HG03571 (cell line): ENCODE data around the gene INMT.
"Not testable (repeated sequence)": the region's sequence is repeated elsewhere in the genome, so short reads cannot be mapped to it uniquely, and the experiment has no call there.

Experiments
- ATAC-seq: cut with Tn5 transposase; IDR thresholded peaks from one replicate; pipeline ENCODE4 v1.9.1; 2021; ENCODE audit not compliant: unreplicated experiment

INMT gene

DNA sequence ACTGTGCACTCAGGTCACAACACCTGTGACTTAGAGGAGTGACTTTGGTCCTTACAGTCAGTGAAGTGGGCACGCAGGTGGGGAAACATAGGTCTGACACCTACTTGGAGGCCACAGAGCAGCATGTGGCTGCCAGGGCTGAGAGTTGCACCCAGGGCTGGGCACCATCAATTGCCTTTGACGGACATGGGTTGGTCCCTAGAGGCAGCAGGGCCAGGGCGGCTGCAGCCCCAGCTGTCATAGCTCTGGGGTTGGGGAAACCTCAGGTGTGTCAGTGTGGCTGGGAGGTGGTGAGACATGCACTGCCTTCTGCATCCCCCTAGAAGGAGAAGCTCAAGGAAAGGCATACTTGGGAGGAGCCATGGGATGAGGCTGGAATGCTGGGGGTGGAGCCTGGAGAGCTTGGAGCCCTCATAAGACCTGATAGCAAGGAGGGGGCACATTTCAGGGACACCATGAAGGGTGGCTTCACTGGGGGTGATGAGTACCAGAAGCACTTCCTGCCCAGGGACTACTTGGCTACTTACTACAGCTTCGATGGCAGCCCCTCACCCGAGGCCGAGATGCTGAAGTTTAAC is at the start of gene INMT:
INMT (plus strand) TSS at position 440 of the 578 bp plus-strand sequence; CDS start at position 456, 16 bp downstream.
- no peak for ATAC-seq

DNA sequence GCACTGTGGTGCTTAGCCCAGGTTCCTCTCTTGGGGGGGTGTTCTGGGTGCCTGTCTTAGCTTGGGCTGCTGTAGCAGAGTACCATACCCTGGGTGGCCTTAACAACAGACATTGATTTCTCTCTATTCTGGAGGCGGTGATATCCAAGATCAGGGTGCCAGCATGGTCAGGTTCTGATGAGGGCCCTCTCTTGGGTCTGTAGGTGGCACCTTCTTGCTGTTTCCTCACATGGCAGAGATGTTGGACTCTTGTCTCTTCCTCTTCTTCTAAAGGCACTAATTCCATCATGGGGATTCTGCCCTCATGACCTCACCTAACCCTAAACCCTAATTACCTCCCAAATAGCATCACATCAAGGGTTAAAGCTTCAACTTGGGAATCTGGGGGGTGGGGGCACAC is 49.7 kb upstream of the INMT start:
- no peak for ATAC-seq

DNA sequence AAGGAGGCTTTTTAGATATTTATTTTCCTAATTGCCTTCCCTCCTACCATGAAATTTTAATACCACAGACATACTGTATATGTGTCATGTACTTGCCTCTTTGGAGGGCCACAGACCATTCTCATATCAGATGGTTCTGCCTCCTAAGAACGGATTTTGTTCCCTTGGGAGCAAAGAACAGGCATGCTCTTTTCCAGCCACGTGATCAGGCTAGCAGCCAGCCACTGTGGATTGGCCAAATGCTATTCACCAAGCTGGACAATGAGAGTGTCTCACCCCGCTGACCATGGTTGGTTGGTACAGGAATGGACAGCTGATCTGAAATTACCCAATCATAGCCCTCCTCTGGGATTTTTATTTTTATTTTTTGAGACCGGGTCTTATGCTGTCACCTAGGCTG is 48.2 kb upstream of the INMT start:
- no peak for ATAC-seq

DNA sequence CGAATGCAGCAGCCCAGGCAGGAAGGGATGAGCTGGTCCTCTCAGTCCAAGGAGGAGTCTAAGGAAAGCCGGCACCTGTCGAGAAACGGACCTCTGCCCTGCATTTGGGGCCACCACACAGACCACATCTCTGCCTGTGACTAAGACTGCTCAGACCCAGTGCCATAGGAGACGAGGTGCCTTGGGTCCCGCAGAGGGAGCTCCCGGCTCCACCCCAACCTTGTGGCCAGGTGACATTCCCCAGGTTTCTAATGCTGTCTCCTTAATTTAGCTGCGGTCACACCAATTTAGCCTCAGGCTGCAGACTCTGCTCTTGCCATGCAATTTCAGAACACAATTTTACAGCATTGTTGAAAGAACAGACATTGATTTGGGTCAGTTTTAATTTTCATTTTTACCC is 46.9 kb upstream of the INMT start:
- no peak for ATAC-seq

DNA sequence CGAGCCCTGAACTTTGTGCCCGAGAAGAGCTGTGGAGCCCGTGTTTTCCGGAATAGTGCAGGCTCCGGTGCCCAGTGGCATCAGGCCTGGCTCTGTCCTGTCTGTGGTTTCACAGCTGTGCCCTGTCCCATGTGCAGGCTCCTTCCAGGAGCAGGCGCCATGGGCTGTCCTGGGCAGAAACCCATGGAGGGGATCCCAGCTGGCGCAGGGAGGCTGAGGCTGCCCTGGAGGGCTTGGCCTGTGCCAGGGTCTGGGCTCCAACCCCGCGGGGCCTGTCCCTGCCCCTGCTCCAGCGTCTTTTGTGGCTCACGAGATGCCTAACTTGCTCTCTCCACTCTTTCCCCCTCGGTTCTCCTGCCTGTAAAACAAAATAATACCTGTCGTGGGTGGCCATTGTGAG is 46.3 kb upstream of the INMT start:
- ATAC-seq: no peak

DNA sequence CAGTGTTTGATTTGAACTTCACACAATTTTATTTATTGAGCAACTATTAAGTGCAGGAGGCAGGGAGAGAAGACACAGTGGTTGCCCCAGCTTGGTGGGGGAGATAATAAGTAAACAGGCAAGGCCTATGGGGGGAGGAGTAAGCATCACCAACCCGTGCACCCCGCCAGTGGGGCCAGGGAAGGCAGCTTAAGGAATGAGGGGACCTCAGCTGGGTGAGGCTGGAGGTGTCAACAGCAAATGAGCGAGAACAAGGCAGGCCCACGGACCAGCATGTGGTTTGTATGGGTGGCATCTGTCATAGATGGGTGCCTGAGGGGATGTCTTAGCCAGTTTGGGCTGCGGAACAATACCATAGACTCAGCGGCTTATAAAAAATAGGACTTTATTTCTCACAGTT is 45.6 kb upstream of the INMT start:
- ATAC-seq: no peak

DNA sequence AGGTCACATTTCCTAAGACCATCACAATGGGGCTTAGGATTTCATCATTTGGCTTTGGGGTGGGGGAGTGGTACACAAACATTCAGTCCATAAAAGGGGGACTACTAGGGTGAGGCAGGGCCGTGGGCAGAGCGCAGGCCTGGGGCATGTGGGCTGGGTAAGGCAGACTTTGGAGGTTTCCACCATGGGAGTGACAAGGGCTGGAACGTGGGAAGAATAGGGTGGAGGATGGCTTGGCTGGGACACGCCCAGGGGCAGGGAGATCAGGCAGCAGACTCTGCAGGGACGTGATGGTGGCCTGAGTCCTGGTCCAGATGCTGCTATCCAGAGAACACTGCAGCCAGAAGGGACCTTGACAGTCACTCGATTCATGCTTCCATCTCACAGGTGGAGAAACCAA is 45.0 kb upstream of the INMT start:
- ATAC-seq: no peak

DNA sequence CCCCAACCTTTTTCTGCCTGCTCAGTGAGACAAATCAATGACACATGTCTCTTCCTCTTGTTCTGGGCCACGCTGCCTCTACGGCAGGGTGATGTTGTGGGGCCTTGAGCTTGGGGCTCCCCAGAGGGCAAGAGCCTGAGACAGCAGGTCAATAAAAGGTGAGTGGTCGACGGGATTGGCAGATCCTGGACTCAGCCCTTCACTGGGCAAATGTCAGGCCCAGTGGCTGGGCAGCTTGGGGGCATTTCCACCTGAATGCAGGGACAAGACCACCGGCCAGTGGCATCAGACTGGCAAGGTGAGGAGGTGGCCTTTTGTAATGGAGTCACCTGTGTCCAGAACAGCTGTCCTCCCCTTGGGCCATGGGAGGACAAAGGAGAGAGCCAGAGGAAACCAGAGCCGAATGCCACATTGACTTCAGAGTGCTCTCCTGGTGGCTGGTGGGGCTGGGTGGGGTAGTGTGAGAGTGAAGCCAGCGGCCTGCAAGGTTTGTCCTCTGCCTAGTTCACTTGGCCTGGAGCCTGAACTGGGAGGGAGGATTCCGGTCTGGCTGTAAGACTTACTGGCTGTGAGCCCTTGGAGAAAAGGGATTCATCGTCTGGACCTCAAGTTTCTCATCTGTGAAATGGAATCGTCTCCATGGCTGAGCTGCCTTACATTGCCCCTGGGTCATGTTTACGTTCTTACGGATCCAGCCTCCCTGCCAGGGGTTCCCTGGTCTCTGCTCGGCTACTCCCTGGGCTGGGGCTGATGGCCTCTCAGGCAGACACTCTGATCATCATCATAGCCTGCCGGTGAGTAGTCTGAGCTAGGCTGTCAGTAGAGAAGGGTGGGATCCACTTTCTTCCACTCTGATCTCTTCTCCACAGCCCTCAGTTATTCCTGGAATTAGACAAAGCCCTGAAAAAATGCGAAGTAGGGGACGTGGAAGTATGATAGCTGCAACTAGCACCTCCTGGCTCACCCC is 44.3 kb upstream of the INMT start:
- ATAC-seq: no peak

DNA sequence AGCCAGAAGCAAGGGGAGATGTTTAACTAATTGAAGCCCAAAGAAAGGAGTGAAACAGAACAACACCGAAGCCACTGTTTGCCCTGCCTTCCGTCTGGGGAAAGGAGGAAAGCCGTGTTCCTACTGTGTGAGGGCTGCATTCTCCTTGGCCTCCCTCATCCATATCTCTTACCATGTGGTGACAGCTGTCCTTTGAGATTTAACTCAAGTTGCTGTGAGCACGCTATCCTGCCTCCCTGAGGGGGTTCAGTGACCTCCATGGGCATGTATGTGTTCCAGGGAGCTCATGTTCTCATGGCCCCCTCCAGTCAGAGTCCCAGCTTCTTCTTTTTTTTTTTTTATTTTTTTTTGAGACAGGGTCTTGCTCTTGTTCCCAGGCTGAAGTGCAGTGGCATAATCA is 43.5 kb upstream of the INMT start:
- ATAC-seq: no peak

DNA sequence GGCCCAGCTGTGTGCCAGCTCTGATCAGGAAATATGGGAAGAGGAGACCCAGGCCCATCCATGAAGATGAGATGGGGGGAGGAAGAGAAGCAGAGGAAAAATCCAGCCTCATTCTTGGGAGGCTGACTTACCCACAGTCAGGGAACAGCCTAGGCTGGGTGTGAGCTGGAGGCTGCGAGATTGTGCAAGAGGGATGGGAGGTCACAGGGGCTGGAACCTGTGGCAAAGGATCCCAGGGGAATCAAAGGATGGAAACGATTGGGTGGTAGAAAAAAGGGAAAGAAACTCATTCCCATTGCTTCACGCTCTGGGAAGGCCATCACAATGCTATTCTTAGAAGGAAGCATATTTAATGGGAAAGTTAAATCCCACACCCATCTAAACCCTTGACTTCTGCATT is 43.0 kb upstream of the INMT start:
- no peak for ATAC-seq

DNA sequence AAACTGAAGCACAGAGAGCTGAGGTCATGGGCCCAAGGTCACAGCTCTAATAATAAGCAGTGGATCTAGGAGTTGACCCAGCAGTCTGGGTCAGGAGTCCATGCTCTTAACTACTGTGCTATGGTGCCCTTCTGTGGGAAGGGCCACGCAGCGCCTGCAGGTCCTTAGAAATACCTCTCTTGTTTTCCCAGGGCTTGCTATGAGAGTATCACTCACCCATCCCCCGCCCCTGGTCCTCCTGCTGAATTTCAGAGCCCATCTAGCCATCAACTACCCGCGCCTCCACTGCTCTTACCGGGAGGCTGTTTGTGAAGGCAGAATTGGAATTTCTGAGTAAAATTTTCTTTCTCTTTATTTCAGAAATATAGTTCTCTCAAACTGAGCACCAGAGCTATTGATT is 42.4 kb upstream of the INMT start:
- ATAC-seq: no peak

DNA sequence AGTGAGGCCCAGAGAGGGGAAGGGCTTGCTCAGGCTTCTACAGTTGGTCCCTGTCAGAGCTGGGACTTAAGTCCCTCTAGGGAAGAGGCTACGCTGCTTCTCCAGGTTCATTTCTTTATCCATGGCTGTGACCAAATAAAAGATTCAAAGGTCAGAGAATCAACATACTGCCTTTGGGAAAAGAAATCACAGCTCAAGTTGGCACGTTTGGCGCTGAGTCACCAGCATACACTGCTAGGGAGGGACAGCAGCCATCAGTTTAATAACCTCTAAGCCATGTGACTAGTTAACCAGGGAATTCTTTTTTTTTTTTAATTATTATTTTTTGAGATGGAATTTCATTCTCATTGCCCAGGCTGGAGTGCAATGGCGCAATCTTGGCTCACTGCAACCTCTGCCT is 41.3 kb upstream of the INMT start:
- ATAC-seq: no peak

DNA sequence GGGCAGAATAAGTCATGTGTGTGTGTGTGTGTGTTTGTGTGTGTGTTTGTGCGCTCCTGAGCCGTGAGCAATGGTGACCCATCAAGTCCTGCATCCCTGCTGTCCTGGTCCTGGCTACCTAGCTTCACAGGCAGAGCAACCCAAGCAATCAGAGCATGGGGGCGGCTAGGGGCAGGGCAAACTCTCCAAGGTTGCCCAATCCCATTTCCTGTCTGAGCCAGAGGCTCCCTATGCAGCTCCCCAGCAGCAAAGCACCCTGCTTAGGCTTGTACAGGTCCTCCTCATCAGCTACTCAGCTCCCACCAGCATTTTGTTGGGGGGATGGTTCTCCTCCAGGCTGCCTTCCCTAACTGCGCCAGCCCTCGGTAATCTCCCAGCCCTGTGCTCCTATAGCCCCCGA is 38.5 kb upstream of the INMT start:
- no peak for ATAC-seq

DNA sequence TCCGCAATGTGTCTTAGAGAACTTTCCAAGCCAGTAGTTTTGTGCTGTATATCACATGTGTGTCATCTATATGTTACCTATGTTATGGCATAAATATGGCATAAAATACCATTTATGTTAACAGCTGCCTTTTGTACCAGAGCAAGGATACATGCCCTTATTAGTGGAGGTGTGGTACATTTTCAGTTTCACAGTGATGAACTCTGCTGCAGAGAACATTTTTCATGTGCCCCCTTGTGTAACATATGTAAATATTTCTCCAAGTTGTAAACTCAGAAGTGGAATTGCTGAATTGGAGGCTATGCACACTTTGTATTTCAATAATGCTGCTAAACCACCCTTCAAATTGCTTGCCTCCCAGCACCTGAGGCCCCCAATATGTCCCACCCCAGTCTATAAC is 37.8 kb upstream of the INMT start:
- ATAC-seq: no peak

DNA sequence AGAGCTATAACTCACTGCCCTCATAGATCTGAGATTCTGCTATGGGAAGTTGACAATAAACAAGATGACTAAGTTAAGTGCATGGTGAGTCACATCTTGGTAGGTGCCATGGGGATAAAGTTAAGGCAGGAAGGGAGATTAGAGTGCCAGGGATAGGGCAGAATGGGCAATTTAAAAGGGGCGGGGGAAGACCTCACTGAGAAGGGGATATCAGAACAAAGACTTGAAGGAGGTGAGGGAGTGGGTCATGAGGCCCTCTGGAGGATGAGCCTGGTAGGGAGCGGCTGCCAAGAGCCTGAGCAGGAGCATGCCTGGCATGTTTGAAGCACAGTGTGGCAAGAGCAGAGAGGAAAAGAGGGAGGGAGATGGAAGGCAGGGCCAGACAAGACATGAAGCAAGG is 34.8 kb upstream of the INMT start:
- ATAC-seq: no peak

DNA sequence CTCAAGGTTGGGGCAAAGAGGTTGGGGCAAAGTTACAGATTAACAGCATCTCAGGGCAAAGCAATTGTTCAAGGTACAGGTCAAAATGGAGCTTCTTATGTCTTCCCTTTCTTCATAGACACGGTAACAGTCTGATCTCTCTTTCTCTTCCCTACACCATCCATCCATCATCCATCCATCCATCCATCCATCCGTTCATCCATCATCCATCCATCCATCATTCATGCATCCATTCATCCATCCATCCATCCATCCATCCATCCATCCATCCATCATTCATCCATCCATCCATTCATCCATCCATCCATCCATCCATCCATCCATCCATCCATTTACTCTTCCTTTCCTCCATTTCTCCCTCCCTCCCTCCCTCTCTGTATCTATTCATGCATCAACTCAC is 32.5 kb upstream of the INMT start:
- ATAC-seq: not testable (repeated sequence)

DNA sequence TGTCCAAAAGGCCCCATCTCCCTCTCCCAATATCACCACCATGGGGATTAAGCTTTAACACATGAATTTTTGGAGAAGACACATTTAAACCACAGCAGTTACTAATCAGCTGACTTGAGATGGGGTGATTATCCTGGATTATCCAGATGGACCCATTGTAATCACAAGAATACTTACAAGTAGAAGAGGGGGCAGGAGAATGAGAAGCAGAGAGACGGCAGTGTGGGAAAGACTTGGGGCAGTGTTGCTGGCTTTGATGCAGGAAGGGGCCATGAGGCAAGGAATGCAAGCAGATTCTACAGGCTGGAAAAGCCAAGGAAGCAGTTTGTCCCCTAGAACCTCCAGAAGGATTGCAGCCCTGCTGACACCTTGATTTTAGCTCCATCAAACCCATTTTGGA is 30.7 kb upstream of the INMT start:
- no peak for ATAC-seq

DNA sequence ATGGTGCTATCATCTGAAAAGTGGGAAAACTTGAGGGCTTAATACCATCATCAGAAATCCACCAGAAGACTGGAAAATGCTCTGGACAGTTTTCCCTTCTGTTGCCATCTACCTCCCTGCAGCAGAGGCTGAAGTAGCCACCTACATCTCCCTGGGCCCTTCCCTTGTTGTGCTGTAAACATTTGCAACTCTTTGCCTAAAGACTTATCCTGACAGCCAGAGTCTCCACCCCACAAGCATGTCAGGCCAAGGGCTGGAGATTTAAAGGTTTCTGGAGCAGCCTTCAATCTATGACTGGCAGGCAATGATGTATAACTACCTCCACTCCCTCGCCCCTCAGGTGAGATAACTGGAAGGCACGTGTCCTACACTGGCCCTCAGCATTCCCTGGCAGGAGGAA is 29.7 kb upstream of the INMT start:
- ATAC-seq: no peak

DNA sequence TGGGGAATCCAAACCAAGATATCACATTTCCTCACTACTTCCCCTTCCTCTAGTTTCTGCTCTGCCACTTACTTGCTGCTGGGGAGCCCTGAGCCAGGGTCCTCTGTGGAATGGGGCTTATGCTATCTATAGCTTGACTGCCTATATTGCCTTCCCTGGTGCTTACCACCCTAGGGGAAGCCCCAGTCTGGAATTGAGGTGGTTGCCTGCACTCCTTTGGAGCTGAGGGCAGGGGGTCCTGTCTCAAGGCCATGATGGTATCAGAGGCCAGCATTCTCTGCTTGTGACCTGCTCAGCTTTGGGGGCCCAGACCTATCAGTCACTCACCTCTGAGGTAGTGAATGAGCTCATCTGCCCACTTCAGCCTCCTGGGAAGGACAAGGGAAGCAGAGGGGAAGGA is 29.3 kb upstream of the INMT start:
- ATAC-seq: no peak

DNA sequence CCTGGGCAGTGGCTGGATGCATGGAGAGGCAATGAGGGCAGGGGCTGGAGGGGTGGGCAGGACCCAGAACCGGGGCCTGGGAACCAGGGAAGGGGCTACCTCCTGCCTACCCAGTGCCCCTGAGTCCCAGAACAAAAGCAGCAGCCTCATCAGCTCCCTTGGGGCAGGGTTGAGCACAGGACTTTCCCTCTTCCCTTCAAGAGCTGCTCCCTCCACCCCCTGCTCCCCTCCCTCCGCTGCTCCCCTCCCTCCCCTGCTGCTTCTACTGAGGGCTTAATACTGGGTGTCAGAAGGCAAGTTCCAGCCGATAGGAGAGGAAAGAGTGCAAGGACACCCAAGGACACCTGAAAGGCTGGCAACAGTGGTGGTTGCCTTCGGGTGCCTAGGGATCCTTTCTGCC is 28.2 kb upstream of the INMT start:
- no peak for ATAC-seq

DNA sequence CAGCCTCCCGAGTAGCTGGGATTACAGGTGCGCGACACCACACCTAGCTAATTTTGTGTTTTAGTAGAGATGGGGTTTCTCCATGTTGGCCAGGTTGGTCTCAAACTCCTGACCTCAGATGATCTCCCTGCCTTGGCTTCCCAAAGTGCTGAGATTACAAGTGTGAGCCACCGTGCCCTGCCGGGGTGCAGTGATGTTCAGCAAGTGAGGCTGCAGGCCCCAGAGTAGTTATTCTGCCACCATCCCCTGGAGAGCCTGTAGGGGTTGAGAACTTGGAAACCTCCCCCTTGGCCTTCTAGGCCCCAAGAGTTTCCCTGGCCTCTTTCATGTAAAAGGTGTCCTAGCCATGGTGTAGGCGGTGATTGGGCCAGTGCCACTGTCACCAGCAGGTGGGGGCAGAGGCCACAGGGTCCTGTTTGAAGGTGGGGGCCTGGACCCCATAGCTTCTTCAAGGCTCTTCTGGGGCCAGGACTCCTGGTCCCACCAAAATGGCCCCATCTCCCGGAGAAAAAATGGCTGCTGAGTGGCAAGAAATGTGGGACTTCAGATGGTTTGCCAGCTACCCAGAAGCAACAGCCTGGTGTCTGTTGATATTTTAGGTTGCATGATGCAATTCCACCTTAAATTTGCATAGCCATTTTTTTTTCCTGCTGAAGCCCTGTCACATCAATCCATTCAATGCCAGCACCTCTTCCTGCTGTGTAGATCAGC is 25.5 kb upstream of the INMT start:
- no peak for ATAC-seq
